Caco-2 (cell line): ENCODE data around the gene TMC6. TPM values are rescaled to one million over a fixed set of nuclear protein-coding genes. Genes with fewer than 3 reads are reported as not detected.

Experiments
- BruUV-seq: library from RNA; stranded (reverse); fragments of 400-500 nt; replicated peaks from 2 replicates; lab custom pipeline; 2021; lab: Mats Ljungman, UMichigan
- CTCF ChIA-PET: fragments of 300-600 bp; sonication (Branson Sonifier 250); formaldehyde crosslinking; loops from one replicate; lab custom pipeline; 2022; ENCODE audit warnings: antibody characterized with exemption; lab: Charles Lee
- POLR2A ChIA-PET: fragments of 300-600 bp; sonication (Branson Sonifier 250); formaldehyde crosslinking; loops from one replicate; lab custom pipeline; 2022; ENCODE audit warnings: antibody characterized with exemption; lab: Charles Lee
- DNase-seq, 2 experiments: peaks; one replicate each; pipeline versions ENCODE4 v3.0.0 to v3.0.0-alpha.2; 2020 to 2022
- H3K27me3 ChIP-seq: replicated peaks from 2 replicates; pipeline ENCODE4 v1.6.0; 2011; ENCODE audit warnings: low read length; ENCODE audit not compliant: control insufficient read depth, insufficient read depth
- H3K36me3 ChIP-seq: 2 replicates; pipeline ENCODE4 v1.5.1; 2011; ENCODE audit warnings: low read length; ENCODE audit not compliant: control insufficient read depth, insufficient read depth
- H3K4me1 ChIP-seq: fragments of 250-450 bp; sonication (Bioruptor Pico); 2 replicates; pipeline ENCODE4 v1.5.1; 2020; ENCODE audit warnings: mild to moderate bottlenecking
- H3K4me3 ChIP-seq: 2 replicates; pipeline ENCODE4 v1.5.1; 2011; ENCODE audit warnings: low read depth, mild to moderate bottlenecking, control low read depth, low read length
- H3K9me3 ChIP-seq: fragments of 250-450 bp; sonication (Bioruptor Pico); 2 replicates; pipeline ENCODE4 v1.5.1; 2020; ENCODE audit warnings: mild to moderate bottlenecking, moderate library complexity
- H3K27ac Mint-ChIP-seq: one replicate; pipeline ENCODE4 v1.8.0; 2022; ENCODE audit warnings: mixed read lengths; ENCODE audit not compliant: unreplicated experiment
- H3K27me3 Mint-ChIP-seq: one replicate; pipeline ENCODE4 v1.8.0; 2022; ENCODE audit warnings: mixed read lengths; ENCODE audit not compliant: insufficient read depth, unreplicated experiment
- H3K36me3 Mint-ChIP-seq: one replicate; pipeline ENCODE4 v1.8.0; 2022; ENCODE audit warnings: mild to moderate bottlenecking, mixed read lengths; ENCODE audit not compliant: insufficient read depth, unreplicated experiment
- H3K4me1 Mint-ChIP-seq: one replicate; pipeline ENCODE4 v1.8.0; 2022; ENCODE audit warnings: low read depth, mixed read lengths; ENCODE audit not compliant: unreplicated experiment
- H3K4me3 Mint-ChIP-seq: one replicate; pipeline ENCODE4 v1.8.0; 2022; ENCODE audit warnings: mild to moderate bottlenecking, moderate library complexity, mixed read lengths; ENCODE audit not compliant: unreplicated experiment
- H3K9me3 Mint-ChIP-seq: one replicate; pipeline ENCODE4 v1.8.0; 2022; ENCODE audit warnings: mixed read lengths; ENCODE audit not compliant: unreplicated experiment
- intact Hi-C: fragments of 100-400 bp; cut with micrococcal nuclease; formaldehyde crosslinking; loops from one replicate; pipeline ENCODE4 v1.10.0; 2022; ENCODE audit not compliant: unreplicated experiment
- total RNA-seq: library from RNA; stranded (reverse); gene quantifications from 2 replicates; pipeline ENCODE4 v1.2.3, GENCODE V29; 2022
- TF ChIP-seq, protein P1 (sequence below), 2 experiments: fragments of 200-600 bp in 1 of 2; IDR thresholded peaks; 1 replicate in 1 of 2; 2 replicates in 1 of 2; pipeline versions ENCODE4 v1.5.1 to v1.8.0; 2011 to 2022; ENCODE audit warnings: antibody characterized with exemption in 1 of 2, control low read depth in 1 of 2, inconsistent platforms in 1 of 2, low read depth in 1 of 2, low read length in 1 of 2, mild to moderate bottlenecking in 1 of 2, moderate library complexity in 1 of 2; ENCODE audit not compliant: insufficient read depth in 1 of 2, severe bottlenecking in 1 of 2, unreplicated experiment in 1 of 2

The TMC6 gene
- total RNA-seq, 1 experiment from 2014 or later, result 77.7 TPM

- Mint-ChIP-seq H3K9me3 (no peaks in the 10 kb centered on the region), H3K36me3 (peaks cover 22% of the 10 kb centered on the region), H3K27ac (no peak overlapping the region), H3K4me3 (no peak overlapping the region), H3K27me3 (no peaks in the 10 kb centered on the region), H3K4me1 (no peaks in the 10 kb centered on the region)
- no TSS peak for BruUV-seq
- peaks cover 5% of the 10 kb centered on the region; the same call in 1 of the 2 replicates for H3K36me3 ChIP-seq
- no peak overlapping the region for H3K4me3 ChIP-seq
- intact Hi-C loops, result no loop called here
- H3K4me1 ChIP-seq, result peaks cover 14% of the 10 kb centered on the region
- H3K27me3 ChIP-seq, result no peaks in the 10 kb centered on the region
- H3K9me3 ChIP-seq, result no peaks in the 10 kb centered on the region
- no peak for DNase-seq
- POLR2A ChIA-PET, result no interaction called here
- TF ChIP-seq, protein P1, sequence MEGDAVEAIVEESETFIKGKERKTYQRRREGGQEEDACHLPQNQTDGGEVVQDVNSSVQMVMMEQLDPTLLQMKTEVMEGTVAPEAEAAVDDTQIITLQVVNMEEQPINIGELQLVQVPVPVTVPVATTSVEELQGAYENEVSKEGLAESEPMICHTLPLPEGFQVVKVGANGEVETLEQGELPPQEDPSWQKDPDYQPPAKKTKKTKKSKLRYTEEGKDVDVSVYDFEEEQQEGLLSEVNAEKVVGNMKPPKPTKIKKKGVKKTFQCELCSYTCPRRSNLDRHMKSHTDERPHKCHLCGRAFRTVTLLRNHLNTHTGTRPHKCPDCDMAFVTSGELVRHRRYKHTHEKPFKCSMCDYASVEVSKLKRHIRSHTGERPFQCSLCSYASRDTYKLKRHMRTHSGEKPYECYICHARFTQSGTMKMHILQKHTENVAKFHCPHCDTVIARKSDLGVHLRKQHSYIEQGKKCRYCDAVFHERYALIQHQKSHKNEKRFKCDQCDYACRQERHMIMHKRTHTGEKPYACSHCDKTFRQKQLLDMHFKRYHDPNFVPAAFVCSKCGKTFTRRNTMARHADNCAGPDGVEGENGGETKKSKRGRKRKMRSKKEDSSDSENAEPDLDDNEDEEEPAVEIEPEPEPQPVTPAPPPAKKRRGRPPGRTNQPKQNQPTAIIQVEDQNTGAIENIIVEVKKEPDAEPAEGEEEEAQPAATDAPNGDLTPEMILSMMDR (IDR thresholded peaks at IDR 0.05; ENCODE audit: insufficient read depth in 1 of 2, low read depth in 1 of 2, low read length in 1 of 2, severe bottlenecking in 1 of 2, unreplicated experiment in 1 of 2), result no peak
- CTCF ChIA-PET, result no interaction called here
Measured at GRCh38 chr17:78123258-78123929, 5.2 kb downstream of the TMC6 start.

- H3K4me3 ChIP-seq, result no peak overlapping the region
- CTCF ChIA-PET, result no interaction called here
- TF ChIP-seq, protein P1 (IDR thresholded peaks at IDR 0.05; ENCODE audit: insufficient read depth in 1 of 2, low read depth in 1 of 2, low read length in 1 of 2, severe bottlenecking in 1 of 2, unreplicated experiment in 1 of 2), result no peak
- intact Hi-C loops, result no loop called here
- no peaks in the 10 kb centered on the region for H3K27me3 Mint-ChIP-seq
- H3K9me3 ChIP-seq, result no peaks in the 10 kb centered on the region
- POLR2A ChIA-PET, result no interaction called here
- H3K4me3 Mint-ChIP-seq, result no peak overlapping the region
- H3K27ac Mint-ChIP-seq, result no peak overlapping the region
- H3K9me3 Mint-ChIP-seq, result no peaks in the 10 kb centered on the region
- no peaks in the 10 kb centered on the region for H3K27me3 ChIP-seq
- no peaks in the 10 kb centered on the region for H3K4me1 Mint-ChIP-seq
- no TSS peak for BruUV-seq
- no peak for DNase-seq
- H3K36me3 Mint-ChIP-seq, result peaks cover 22% of the 10 kb centered on the region
- peaks cover 14% of the 10 kb centered on the region for H3K4me1 ChIP-seq
- H3K36me3 ChIP-seq, result peaks cover 5% of the 10 kb centered on the region; the same call in 1 of the 2 replicates
Measured at GRCh38 chr17:78122931-78123249, 5.7 kb downstream of the TMC6 start.

- H3K27me3 Mint-ChIP-seq, result no peaks in the 10 kb centered on the region
- TF ChIP-seq, protein P1 (IDR thresholded peaks at IDR 0.05; ENCODE audit: insufficient read depth in 1 of 2, low read depth in 1 of 2, low read length in 1 of 2, severe bottlenecking in 1 of 2, unreplicated experiment in 1 of 2), result no peak
- POLR2A ChIA-PET, result no interaction called here
- H3K36me3 Mint-ChIP-seq, result peaks cover 22% of the 10 kb centered on the region
- H3K27me3 ChIP-seq, result no peaks in the 10 kb centered on the region
- H3K9me3 Mint-ChIP-seq, result no peaks in the 10 kb centered on the region
- H3K27ac Mint-ChIP-seq, result no peak overlapping the region
- no peak for DNase-seq
- BruUV-seq, result no TSS peak
- CTCF ChIA-PET, result no interaction called here
- peaks cover 5% of the 10 kb centered on the region; the same call in 1 of the 2 replicates for H3K36me3 ChIP-seq
- H3K4me3 ChIP-seq, result no peak overlapping the region
- H3K4me1 ChIP-seq, result peaks cover 11% of the 10 kb centered on the region
- H3K4me3 Mint-ChIP-seq, result no peak overlapping the region
- H3K9me3 ChIP-seq, result no peaks in the 10 kb centered on the region
- no peaks in the 10 kb centered on the region for H3K4me1 Mint-ChIP-seq
- intact Hi-C loops, result no loop called here
Measured at GRCh38 chr17:78122216-78122930, 6.2 kb downstream of the TMC6 start.
